NCI-H1417 (cell line): ENCODE data around the gene UTS2B.

ENCODE experiments used
- DNase-seq, 3 experiments: peaks; one replicate each; lab custom pipeline; 2025; lab: John Stamatoyannopoulos, UW

UTS2B gene

GRCh38 chr3:191321019-191321767, 9.1 kb downstream of the UTS2B start:
- no peak for DNase-seq

- no peak for DNase-seq
Measured at GRCh38 chr3:191320316-191320715, 10.0 kb downstream of the UTS2B start.

DNA sequence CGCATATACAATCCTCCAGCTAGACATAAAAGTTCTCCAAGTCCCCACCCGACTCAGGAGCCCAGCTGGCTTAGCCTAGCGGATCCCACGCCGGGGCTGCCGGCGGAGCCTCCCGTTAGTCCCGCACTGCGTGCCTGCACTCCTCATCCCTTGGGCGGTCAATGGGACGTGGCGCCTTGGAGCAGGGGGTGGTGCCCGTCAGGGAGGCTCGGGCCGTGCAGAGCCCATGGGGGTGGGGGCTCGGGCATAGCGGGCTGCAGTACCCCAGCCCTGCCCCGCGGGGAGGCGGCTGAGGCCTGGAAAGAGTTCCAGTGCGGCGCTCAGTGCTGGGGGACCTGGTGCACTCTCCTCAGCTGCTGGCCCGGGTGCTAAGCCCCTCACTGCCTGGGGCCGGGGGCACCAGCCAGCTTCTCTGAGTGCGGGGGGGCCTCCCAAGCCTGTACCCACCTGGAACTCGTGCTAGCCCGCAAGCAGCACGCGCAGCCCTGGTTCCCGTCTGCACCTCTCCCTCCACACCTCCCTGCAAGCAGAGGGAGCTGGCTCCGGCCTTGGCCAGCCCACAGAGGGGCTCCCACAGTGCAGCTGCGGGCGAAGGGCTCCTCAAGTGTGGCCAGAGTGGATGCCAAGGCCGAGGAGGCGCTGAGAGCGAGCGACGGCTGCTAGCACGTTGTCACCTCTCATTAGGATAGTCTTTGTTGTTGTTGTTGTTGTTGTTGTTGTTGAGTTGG, 13.3 kb downstream of the UTS2B start:
- DNase-seq: no peak

DNA sequence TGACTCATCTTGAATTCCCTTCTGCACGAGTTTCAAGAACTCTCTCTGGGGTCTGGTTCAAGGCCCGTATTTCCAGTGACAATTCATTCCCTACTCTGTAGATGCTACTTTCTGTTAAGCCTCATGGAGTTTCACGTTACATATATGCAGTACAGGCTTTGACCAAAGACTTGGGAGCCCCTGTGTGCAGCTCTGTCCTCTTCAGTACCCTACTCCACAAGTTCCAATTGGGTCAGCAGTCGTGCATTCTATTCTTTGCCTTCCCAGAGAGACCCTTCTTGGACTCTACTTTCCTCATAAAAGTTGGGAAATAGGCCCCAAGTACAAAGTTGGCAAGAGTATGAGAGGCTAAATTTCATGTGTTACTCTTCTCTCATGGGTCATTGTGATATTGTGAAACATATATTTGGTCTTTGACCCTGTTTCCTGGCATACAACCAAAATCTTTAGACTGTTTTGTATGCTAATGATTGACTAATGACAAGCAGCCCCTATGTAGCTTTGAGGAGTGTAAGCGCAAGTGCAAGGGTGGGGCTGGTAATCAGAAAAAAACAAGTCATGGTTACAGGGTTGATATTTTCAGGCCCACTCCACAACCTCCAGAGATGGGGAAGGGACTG, 16.1 kb downstream of the UTS2B start:
- DNase-seq: no peak

DNA sequence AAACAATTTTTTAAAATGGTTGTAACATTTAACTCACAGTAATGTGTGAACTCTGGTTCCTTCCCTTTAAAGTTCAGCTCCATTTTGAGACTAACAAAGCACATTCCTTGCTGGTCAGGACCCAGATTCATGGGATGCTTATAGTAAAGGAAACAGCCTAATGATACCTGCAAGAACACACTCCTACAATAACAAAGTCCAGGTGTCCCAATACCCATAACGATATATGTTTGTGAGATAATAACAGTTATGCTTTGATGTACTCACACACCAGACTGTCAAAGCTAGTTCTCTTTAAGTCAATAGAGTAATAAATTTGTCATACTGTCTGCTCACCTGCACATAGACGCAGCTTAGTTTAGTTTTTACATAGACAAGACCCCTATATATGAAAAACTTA, 17.0 kb downstream of the UTS2B start:
- no peak for DNase-seq

DNA sequence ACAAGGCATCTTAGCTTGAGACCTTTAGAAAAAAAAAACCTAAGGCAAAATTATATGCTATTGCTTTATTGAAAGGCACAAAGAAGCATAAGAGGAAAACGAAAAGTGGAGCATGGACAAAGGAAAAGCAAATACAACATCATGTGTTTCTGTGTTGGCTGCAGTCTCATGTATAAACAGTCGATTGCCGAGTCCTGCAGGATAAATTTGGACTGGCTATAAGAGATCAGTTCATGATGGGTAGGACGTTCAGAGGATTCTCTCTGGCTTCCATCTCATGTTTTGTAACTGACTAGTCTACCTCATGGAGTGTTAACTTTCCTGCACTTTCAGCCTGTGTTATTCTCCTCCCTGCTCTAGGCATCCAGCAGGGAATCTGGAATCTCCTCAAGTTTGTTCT, 23.0 kb downstream of the UTS2B start:
- DNase-seq: no peak

GRCh38 chr3:191306428-191306827, 23.9 kb downstream of the UTS2B start:
- no peak for DNase-seq

DNA sequence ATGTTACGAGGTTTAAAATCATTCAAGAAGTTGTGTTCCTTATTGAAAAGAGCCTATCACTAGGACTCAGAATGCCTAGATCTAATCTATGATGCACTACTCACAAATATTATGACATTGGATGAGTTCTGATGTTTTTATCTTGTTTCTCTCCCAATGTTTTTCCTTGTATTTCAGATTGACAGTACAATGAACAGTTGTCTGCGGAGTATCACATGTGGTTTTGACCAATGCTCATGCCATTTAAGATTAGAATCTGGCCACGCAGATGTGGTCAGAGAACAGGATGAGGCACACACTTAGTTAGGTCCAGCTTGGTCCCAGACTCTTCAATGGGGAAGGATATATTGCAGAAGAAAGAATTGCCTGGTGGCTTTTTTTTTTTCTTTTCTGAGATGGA, 26.7 kb downstream of the UTS2B start:
- DNase-seq: no peak

DNA sequence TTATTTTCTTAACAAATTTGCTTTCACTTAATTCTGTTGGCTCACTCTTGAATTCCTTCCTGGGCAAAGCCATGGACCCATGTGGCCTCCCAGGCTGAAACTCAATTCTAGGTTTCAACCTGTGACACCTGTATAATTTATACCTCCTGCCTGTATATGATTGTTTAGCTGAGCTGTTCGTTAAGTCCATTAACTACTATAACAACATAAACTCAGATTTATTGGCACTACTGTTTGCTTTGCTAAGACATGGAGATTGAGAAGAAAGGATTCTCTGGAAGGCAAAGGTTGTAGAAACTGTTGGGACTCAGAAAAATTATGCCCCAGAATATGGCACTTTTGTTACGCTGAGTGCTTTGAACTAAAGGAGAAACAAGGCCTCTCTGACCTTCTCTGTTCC, 27.9 kb downstream of the UTS2B start:
- peak in 1 of 3 experiments; percentile 14 for DNase-seq

GRCh38 chr3:191301782-191302411, 28.4 kb downstream of the UTS2B start:
- DNase-seq: no peak

- no peak for DNase-seq
Measured at GRCh38 chr3:191301017-191301416, 29.3 kb downstream of the UTS2B start.

DNA sequence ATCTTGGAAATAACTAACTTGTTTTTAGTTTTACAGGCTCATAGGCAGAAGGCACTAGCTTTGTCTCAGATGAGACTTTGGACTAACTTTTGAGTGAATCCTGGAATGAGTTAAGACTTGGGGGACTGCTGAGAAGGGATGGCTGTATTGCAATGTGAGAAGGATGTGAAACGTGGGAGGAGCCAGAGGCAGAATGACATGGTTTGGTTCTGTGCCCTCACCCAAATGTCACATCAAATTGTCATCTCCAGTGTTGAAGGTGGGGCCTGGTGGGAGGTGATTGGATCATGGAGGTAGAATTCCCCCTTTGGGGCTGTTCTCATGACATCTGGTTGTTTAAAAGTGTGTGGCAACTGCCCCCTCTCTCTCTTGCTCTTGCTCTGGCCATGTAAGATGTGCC, 29.9 kb downstream of the UTS2B start:
- DNase-seq: no peak

GRCh38 chr3:191298846-191299245, 31.5 kb downstream of the UTS2B start:
- DNase-seq: no peak

GRCh38 chr3:191296041-191296541, 34.2 kb downstream of the UTS2B start:
- DNase-seq: peak in 1 of 3 experiments; percentile 37

DNA sequence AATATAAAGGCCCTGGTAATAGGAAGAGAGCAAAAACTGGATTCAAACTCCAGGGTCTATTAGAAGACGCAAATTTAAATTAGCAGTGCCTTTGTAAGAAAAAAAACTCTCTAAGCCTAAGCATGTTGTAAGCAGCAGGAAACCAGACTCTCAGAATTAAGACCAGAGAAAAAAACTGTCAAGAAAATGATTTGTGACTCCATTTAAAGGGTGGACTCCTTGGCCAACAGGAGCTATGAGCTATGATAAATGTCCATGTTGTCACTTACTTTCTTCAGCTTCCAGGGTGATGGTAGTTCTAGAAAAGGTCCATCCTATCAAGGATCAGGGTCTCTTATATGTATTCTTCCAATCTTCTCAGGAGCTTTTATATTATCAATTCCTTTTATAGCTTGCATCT, 36.0 kb downstream of the UTS2B start:
- DNase-seq: no peak

- no peak for DNase-seq
Measured at GRCh38 chr3:191292243-191293015, 37.9 kb downstream of the UTS2B start.

DNA sequence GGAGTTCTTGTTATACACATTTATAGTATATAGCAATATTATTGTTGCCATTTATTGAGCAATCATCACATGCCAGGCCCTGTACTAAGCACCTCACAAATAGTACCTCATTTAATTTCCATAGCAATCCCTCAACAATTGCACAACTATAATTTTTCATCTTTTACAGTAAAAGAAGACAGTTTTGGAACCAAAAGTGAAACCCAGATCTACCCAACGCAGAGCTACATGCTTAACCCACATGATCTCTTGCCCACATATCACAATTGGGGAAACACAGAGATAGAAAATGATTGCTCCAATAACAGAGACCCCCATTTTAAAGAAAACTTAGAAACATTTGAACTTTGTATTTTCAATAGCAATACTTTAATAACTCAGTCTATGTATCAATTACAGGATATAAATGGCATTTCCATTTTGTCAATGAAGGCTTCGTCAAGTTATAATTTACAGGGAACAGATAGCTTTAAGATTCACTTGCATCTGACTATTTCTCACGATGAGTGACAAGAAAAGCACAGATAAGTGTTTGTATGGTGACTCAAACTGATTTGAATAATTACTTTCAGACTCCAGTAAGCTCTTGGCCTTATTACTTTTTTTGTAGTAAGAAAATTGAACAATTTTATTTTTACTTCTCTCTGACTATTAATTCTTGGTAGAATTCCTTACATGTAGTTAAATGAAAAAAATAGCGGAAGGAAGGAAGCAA, 39.9 kb downstream of the UTS2B start:
- DNase-seq: no peak

DNA sequence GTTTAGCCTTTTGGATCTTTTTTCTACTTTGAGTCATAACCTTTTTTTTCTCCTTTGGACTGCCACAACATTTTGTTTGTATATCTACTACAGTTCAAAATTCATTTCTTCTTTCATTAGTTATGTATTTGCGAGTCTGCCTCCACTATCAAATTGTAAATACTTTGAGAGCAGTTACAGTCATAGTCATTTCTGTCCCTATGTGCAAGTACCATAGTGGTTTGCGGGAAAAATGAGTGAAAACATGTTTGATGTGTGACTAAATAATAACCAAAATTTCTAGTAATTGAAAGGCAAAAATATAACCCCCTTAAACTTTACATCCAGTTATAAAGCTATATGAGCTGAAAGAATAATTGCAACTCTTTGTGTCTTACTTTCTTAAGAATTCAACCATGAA, 46.9 kb downstream of the UTS2B start:
- no peak for DNase-seq

GRCh38 chr3:191282251-191283185, 47.8 kb downstream of the UTS2B start:
- DNase-seq: no peak

DNA sequence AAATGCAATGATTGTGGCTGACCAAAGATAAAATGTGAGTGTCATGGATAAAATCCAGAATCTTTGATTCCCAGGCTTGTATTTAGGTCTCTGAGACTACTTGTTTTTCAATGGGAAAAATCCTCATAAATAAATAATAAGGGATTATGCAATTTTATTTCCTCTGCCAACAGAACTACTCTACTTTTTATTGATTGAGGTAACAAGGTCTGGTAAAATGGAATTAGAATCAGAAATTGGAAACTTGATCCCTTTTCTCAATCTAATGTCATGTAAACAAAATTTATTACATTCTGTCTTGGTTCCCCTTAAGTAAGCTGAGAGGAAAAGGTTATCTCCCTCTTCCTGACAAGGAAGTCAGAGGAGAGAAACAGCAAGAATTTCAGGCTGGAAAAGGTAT, 49.4 kb downstream of the UTS2B start:
- no peak for DNase-seq
